Parathyroid adenoma (tissue), 2 donors: ENCODE data around the gene ZNF521.

Experiments
- H2AFZ ChIP-seq: fragments of 300-600 bp; sonication (generic); one replicate; pipeline ENCODE4 v1.7.0; 2017; ENCODE audit warnings: antibody characterized with exemption, mild to moderate bottlenecking
- H3K27ac ChIP-seq: fragments of 300-600 bp; sonication (generic); one replicate; pipeline ENCODE4 v1.7.0; 2017
- H3K27me3 ChIP-seq: fragments of 300-600 bp; sonication (generic); one replicate; pipeline ENCODE4 v1.7.0; 2017; ENCODE audit warnings: low read length; ENCODE audit not compliant: control insufficient read depth, insufficient read depth
- H3K36me3 ChIP-seq: fragments of 300-600 bp; sonication (generic); one replicate; pipeline ENCODE4 v1.7.0; 2017; ENCODE audit warnings: low read length; ENCODE audit not compliant: control insufficient read depth, insufficient read depth
- H3K4me1 ChIP-seq: fragments of 300-600 bp; sonication (generic); one replicate; pipeline ENCODE4 v1.7.0; 2017; ENCODE audit warnings: control low read depth
- H3K4me2 ChIP-seq: fragments of 300-600 bp; sonication (generic); one replicate; pipeline ENCODE4 v1.7.0; 2017; ENCODE audit warnings: low read length
- H3K4me3 ChIP-seq: fragments of 300-600 bp; sonication (generic); one replicate; pipeline ENCODE4 v1.7.0; 2017; ENCODE audit warnings: low read depth, low read length
- H3K79me2 ChIP-seq: fragments of 300-600 bp; sonication (generic); one replicate; pipeline ENCODE4 v1.7.0; 2017; ENCODE audit warnings: control low read depth
- H3K9ac ChIP-seq: fragments of 300-600 bp; sonication (generic); one replicate; pipeline ENCODE4 v1.7.0; 2017; ENCODE audit warnings: mild to moderate bottlenecking
- H3K9me3 ChIP-seq: fragments of 300-600 bp; sonication (generic); one replicate; pipeline ENCODE4 v1.7.0; 2017; ENCODE audit warnings: low read length; ENCODE audit not compliant: control insufficient read depth
- TF ChIP-seq, protein P1 (sequence below): fragments of 300-600 bp; sonication (generic); IDR thresholded peaks from one replicate; pipeline ENCODE4 v1.7.0; 2017; ENCODE audit warnings: antibody characterized with exemption, mild to moderate bottlenecking
- donor health status: primary hyperparathyroidism.

The ZNF521 gene

DNA sequence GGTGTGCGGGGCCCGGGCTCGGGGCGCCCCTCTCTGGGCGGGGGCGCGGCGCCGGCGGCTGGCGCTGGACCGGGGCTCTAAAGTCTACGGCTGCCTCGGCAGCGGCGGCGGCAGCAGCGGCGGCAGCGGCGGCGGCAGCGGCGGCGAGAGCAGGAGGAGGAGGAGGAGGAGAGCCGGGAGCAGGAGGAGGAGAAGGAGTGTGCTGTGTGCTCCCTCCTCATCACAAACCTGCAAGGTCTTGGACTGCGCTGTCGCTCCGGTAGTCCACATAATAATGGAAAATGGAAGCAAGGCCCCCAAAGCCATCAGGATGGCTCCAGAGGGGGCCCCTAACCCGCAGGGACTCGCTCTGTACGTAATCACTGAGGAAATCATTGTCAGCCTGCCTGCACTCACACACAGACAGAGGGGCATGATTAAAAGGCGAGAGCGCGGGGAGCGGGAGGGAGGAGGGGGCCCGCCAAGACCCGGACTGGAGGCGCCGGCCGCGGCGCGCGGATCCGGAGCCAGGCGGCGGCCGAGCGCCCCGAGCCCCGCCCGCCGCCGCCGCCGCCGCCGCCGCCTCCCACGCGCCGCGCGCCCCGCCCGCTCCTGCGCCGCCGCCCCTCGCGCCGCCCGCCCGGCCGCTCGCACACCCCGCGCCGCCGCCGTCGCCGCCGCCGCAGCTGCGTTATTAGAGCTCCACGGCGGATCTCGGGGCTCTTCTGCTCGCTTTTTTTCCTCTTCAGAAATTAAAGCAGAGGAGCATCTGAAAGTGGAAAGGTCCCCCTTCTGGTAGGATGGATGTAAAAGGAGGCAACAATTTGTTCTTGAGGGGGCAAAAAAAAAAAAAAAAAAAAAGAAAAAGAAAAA is at the start of gene ZNF521:
TSS of gene ZNF521 (minus strand) at position 390 of the 852 bp plus-strand sequence. CDS start 1,220 bp downstream, outside the sequence.
- H3K9me3 ChIP-seq = no peaks in the 10 kb centered on the region
- peak within 1 kb of the TSS; percentile 82 for H3K4me3 ChIP-seq
- peak within 1 kb of the TSS; percentile 96 for H3K4me2 ChIP-seq
- peaks cover 3% of the 10 kb centered on the region for H3K4me1 ChIP-seq
- H2AFZ ChIP-seq = peak within 1 kb of the TSS; percentile 84
- peak within 1 kb of the TSS; percentile 65 for H3K27ac ChIP-seq
- H3K27me3 ChIP-seq = no peaks in the 10 kb centered on the region
- H3K79me2 ChIP-seq = no peaks in the 10 kb centered on the region
- H3K36me3 ChIP-seq = no peaks in the 10 kb centered on the region
- no peak within 1 kb of the TSS for H3K9ac ChIP-seq
- TF ChIP-seq, protein P1, sequence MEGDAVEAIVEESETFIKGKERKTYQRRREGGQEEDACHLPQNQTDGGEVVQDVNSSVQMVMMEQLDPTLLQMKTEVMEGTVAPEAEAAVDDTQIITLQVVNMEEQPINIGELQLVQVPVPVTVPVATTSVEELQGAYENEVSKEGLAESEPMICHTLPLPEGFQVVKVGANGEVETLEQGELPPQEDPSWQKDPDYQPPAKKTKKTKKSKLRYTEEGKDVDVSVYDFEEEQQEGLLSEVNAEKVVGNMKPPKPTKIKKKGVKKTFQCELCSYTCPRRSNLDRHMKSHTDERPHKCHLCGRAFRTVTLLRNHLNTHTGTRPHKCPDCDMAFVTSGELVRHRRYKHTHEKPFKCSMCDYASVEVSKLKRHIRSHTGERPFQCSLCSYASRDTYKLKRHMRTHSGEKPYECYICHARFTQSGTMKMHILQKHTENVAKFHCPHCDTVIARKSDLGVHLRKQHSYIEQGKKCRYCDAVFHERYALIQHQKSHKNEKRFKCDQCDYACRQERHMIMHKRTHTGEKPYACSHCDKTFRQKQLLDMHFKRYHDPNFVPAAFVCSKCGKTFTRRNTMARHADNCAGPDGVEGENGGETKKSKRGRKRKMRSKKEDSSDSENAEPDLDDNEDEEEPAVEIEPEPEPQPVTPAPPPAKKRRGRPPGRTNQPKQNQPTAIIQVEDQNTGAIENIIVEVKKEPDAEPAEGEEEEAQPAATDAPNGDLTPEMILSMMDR = no peak

DNA sequence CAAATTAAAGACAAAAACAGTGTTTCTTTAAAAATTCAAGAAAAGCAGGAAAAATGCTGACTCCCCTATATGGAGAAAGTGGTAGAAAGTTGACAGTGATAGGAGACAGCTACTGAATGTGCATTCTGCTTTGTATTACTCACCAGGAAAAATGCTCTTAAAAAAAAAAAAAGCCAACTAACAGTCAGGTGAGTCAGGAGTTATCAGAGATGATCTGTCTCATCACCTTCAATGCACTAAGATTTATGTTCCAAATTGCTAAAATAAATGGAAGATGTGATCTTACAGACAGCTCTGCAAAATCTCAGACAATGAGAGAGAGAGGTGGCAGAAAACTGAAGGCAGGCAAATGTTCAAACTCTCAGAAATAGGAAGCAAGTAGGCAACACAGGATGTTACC is 47.6 kb upstream of the ZNF521 start:
- H3K27ac ChIP-seq = no peak overlapping the region
- H3K36me3 ChIP-seq = no peaks in the 10 kb centered on the region
- H3K27me3 ChIP-seq = no peaks in the 10 kb centered on the region
- no peak overlapping the region for H2AFZ ChIP-seq
- H3K79me2 ChIP-seq = no peaks in the 10 kb centered on the region
- no peaks in the 10 kb centered on the region for H3K9me3 ChIP-seq
- H3K4me1 ChIP-seq = no peaks in the 10 kb centered on the region
- H3K9ac ChIP-seq = no peak overlapping the region
- H3K4me2 ChIP-seq = no peak overlapping the region
- TF ChIP-seq, protein P1 = no peak
- no peak overlapping the region for H3K4me3 ChIP-seq

DNA sequence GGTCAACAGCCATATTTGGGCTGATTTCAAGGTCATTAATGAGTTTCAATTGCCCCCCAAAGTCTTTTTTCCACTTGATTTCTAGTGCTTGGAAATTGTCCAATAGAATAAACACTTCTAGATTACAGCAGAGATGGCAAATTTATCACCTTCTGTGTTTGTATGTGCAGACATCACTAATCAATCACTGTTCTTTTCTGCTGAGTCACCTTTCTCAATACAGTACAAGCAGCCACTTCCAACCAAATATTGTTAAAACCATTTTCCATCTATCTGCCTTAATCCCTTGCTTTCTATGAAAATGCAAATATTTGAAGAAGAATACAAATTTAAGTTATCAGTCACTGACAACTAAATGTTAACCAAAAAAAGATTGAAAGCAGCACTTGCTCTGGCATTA is 40.2 kb upstream of the ZNF521 start:
- Histone ChIP-seq H3K9ac (no peak overlapping the region), H3K9me3 (no peaks in the 10 kb centered on the region), H3K36me3 (no peaks in the 10 kb centered on the region)

DNA sequence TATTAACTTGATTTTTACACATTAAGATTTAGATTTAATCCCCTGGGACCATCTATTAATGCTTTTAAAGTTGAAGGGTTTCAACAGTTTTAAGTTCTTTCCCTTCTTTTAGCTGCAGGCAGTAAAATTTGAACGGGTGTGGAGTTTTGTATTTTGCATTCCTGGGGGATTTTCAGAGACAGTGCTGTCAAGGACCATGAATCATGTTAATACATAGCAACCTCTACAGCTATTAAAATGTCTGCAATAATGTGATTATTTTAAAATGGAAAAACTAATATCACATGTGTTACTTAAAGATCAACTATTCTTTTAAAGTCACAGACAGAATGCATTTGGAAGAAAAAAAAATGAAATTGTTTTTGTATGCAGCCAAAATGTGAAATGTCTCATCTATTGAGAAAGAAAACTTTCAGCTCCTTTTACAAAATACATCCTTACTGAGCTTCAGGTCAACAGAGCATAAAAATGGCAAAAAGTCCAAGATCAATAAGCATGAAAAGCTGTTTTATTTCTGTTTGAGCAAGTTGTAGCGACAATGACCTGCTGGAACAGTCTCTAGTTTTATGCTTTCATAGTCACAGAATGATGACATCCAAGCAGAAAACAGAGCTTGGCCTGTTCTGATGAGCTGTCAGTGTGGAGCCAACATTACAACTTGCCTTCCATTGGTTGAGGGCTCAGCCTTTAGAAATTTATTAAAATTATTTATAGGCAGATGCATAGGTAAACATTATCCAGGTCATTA is 21.6 kb upstream of the ZNF521 start:
- Histone ChIP-seq H3K4me3 (no peak overlapping the region), H3K27me3 (no peaks in the 10 kb centered on the region), H3K9ac (no peak overlapping the region), H3K4me1 (no peaks in the 10 kb centered on the region), H3K36me3 (no peaks in the 10 kb centered on the region), H3K79me2 (no peaks in the 10 kb centered on the region), H3K4me2 (no peak overlapping the region), H2AFZ (no peak overlapping the region), H3K9me3 (no peaks in the 10 kb centered on the region), H3K27ac (no peak overlapping the region)
- TF ChIP-seq, protein P1 = no peak

More for the DNA sequence above, 40.2 kb upstream of the ZNF521 start:
- no peak overlapping the region for H3K27ac ChIP-seq
- TF ChIP-seq, protein P1 = no peak
- no peak overlapping the region for H2AFZ ChIP-seq
- no peaks in the 10 kb centered on the region for H3K27me3 ChIP-seq
- H3K79me2 ChIP-seq = no peaks in the 10 kb centered on the region
- H3K4me1 ChIP-seq = no peaks in the 10 kb centered on the region
- no peak overlapping the region for H3K4me3 ChIP-seq
- H3K4me2 ChIP-seq = no peak overlapping the region
